Trophoblast cell (in vitro differentiated cells and primary cell): Measurements from ENCODE around the gene MAP4K4.
A peak's percentile ranks its signal among the peaks of the same experiment; 100 is the strongest.
"Not testable (repeated sequence)": the region's sequence is repeated elsewhere in the genome, so short reads cannot be mapped to it uniquely, and the experiment has no call there.

Experiments
- DNase-seq, 2 donors: peaks; one replicate each; pipeline ENCODE4 v3.0.0-alpha.2; 2016
- H2AFZ ChIP-seq: 2 replicates; pipeline ENCODE4 v1.6.1; 2013; ENCODE audit warnings: low read length, moderate library complexity, mild to moderate bottlenecking; ENCODE audit not compliant: insufficient read depth, poor library complexity
- H2AK5ac ChIP-seq: 2 replicates; pipeline ENCODE4 v1.6.1; 2013; ENCODE audit warnings: mild to moderate bottlenecking, low read length
- H2BK120ac ChIP-seq: 2 replicates; pipeline ENCODE4 v1.6.1; 2013; ENCODE audit warnings: low read length, mild to moderate bottlenecking, moderate library complexity; ENCODE audit not compliant: insufficient read depth, poor library complexity
- H2BK12ac ChIP-seq: 2 replicates; pipeline ENCODE4 v1.6.1; 2013; ENCODE audit warnings: mild to moderate bottlenecking, low read length, moderate library complexity
- H2BK5ac ChIP-seq: 2 replicates; pipeline ENCODE4 v1.6.1; 2013; ENCODE audit warnings: low read length, low read depth, moderate library complexity, mild to moderate bottlenecking; ENCODE audit not compliant: poor library complexity
- H3K14ac ChIP-seq: 2 replicates; pipeline ENCODE4 v1.6.1; 2013; ENCODE audit warnings: mild to moderate bottlenecking, low read length
- H3K18ac ChIP-seq: 2 replicates; pipeline ENCODE4 v1.6.1; 2013; ENCODE audit warnings: mild to moderate bottlenecking, low read length
- H3K23ac ChIP-seq: 2 replicates; pipeline ENCODE4 v1.6.1; 2013; ENCODE audit warnings: low read length
- H3K27ac ChIP-seq: 2 replicates; pipeline ENCODE4 v1.5.1; 2013; ENCODE audit warnings: low read depth, mild to moderate bottlenecking, inconsistent platforms, low read length, moderate library complexity
- H3K27me3 ChIP-seq: 2 replicates; pipeline ENCODE4 v1.6.1; 2013; ENCODE audit warnings: inconsistent platforms, mild to moderate bottlenecking, low read length, moderate library complexity; ENCODE audit not compliant: insufficient read depth
- H3K36me3 ChIP-seq, 2 experiments: 1 replicate in 1 of 2; 2 replicates in 1 of 2; pipeline ENCODE4 v1.6.1; 2013; ENCODE audit warnings: low read length in 2 of 2, mild to moderate bottlenecking in 2 of 2, moderate library complexity in 1 of 2; ENCODE audit not compliant: insufficient read depth in 2 of 2, control insufficient read depth in 1 of 2
- H3K4ac ChIP-seq: 2 replicates; pipeline ENCODE4 v1.6.1; 2013; ENCODE audit warnings: low read depth, mild to moderate bottlenecking, low read length, moderate library complexity
- H3K4me1 ChIP-seq, 2 experiments: 1 replicate in 1 of 2; 2 replicates in 1 of 2; pipeline ENCODE4 v1.6.1; 2013; ENCODE audit warnings: low read length in 2 of 2, mild to moderate bottlenecking in 2 of 2, moderate library complexity in 1 of 2; ENCODE audit not compliant: insufficient read depth in 2 of 2, control insufficient read depth in 1 of 2
- H3K4me2 ChIP-seq: 2 replicates; pipeline ENCODE4 v1.6.1; 2013; ENCODE audit warnings: inconsistent platforms, mild to moderate bottlenecking, low read length, moderate library complexity
- H3K4me3 ChIP-seq: 2 replicates; pipeline ENCODE4 v1.5.1; 2013; ENCODE audit warnings: mild to moderate bottlenecking, low read depth, low read length, inconsistent platforms
- H3K79me1 ChIP-seq: one replicate; pipeline ENCODE4 v1.6.1; 2013; ENCODE audit warnings: low read length
- H3K79me2 ChIP-seq: 2 replicates; pipeline ENCODE4 v1.6.1; 2013; ENCODE audit warnings: low read length, mild to moderate bottlenecking; ENCODE audit not compliant: control insufficient read depth, insufficient read depth, poor library complexity
- H3K9ac ChIP-seq: 2 replicates; pipeline ENCODE4 v1.6.1; 2013; ENCODE audit warnings: mild to moderate bottlenecking, low read length
- H3K9me3 ChIP-seq: 2 replicates; pipeline ENCODE4 v1.6.1; 2013; ENCODE audit warnings: low read depth, mild to moderate bottlenecking, control low read depth, inconsistent platforms, low read length; ENCODE audit not compliant: insufficient read depth
- H4K12ac ChIP-seq: 2 replicates; pipeline ENCODE4 v1.6.1; 2013; ENCODE audit warnings: low read depth, mild to moderate bottlenecking, low read length, moderate library complexity
- H4K8ac ChIP-seq: 2 replicates; pipeline ENCODE4 v1.6.1; 2013; ENCODE audit warnings: low read depth, mild to moderate bottlenecking, low read length, moderate library complexity
- H4K91ac ChIP-seq: one replicate; pipeline ENCODE4 v1.6.1; 2013; ENCODE audit warnings: low read depth, mild to moderate bottlenecking, low read length, moderate library complexity
- WGBS: extraction: QIAGEN DNeasy Blood & Tissue Kit; methylation state at CpG from one replicate; pipeline ENCODE4 v1.1.7; 2013; ENCODE audit warnings: missing lambda C conversion rate; ENCODE audit not compliant: insufficient read length, insufficient coverage; ENCODE audit errors: extremely low coverage; 5-methylcytosine and 5-hydroxymethylcytosine counted together

The MAP4K4 gene

GRCh38 chr2:101769726-101770125 is 72.2 kb downstream of the MAP4K4 start:
- not testable (repeated sequence) for H3K36me3 ChIP-seq

GRCh38 chr2:101770726-101771125 is 73.2 kb downstream of the MAP4K4 start:
- Histone ChIP-seq H3K4me2 (peak overlapping the region; percentile 36), H2BK120ac (no peak overlapping the region), H3K9me3 (no peaks in the 10 kb centered on the region), H2AFZ (no peak overlapping the region), H3K4me3 (no peak overlapping the region), H3K9ac (no peak overlapping the region), H3K4me1 (peaks cover 21 to 33% of the 10 kb centered on the region in 2 experiments), H3K14ac (no peak overlapping the region), H3K79me1 (peaks cover 2% of the 10 kb centered on the region), H3K4ac (no peak overlapping the region), H4K12ac (no peak overlapping the region), H4K91ac (no peak overlapping the region), H2BK5ac (no peak overlapping the region), H3K23ac (no peak overlapping the region), H4K8ac (no peak overlapping the region), H3K27me3 (no peaks in the 10 kb centered on the region), H3K27ac (no peak overlapping the region), H2BK12ac (no peak overlapping the region), H2AK5ac (no peak overlapping the region), H3K79me2 (peaks cover 18% of the 10 kb centered on the region), H3K36me3 (no peaks in the 10 kb centered on the region), H3K18ac (no peak overlapping the region)
- DNase-seq: peak; percentile 82 to 96
- no CpG with 5 or more reads among the region's 2 CpGs for WGBS

More at GRCh38 chr2:101769726-101770125, 72.2 kb downstream of the MAP4K4 start:
- H3K79me1 ChIP-seq, DNase-seq, H3K18ac ChIP-seq, H2BK12ac ChIP-seq, H3K4me3 ChIP-seq, H3K23ac ChIP-seq, H3K9ac ChIP-seq, H3K9me3 ChIP-seq, H4K12ac ChIP-seq, H2AK5ac ChIP-seq, H2BK120ac ChIP-seq, H4K91ac ChIP-seq, H4K8ac ChIP-seq, H3K27me3 ChIP-seq, H3K14ac ChIP-seq, H2BK5ac ChIP-seq, H2AFZ ChIP-seq, H3K4me2 ChIP-seq, H3K27ac ChIP-seq: not testable (repeated sequence)
- WGBS: no CpG with 5 or more reads among the region's 3 CpGs
- peak overlapping the region; percentile 44 for H3K4ac ChIP-seq
- peaks cover 15 to 25% of the 10 kb centered on the region in 2 experiments for H3K4me1 ChIP-seq
- H3K79me2 ChIP-seq: peaks cover 17% of the 10 kb centered on the region

GRCh38 chr2:101771227-101771902 is 73.9 kb downstream of the MAP4K4 start:
- Histone ChIP-seq H4K91ac (no peak overlapping the region), H3K18ac (no peak overlapping the region), H2BK120ac (no peak overlapping the region), H2AFZ (no peak overlapping the region), H2AK5ac (no peak overlapping the region), H4K12ac (no peak overlapping the region), H3K9ac (peak overlapping the region; percentile 21), H2BK12ac (no peak overlapping the region), H3K79me2 (peaks cover 17% of the 10 kb centered on the region), H3K36me3 (no peaks in the 10 kb centered on the region), H3K4me2 (peak overlapping the region; percentile 36), H3K4me1 (peaks cover 22 to 32% of the 10 kb centered on the region in 2 experiments), H3K23ac (no peak overlapping the region), H3K27ac (no peak overlapping the region), H3K27me3 (no peaks in the 10 kb centered on the region), H3K9me3 (no peaks in the 10 kb centered on the region), H3K4me3 (no peak overlapping the region), H3K4ac (peak overlapping the region; percentile 23), H3K79me1 (peaks cover 2% of the 10 kb centered on the region), H2BK5ac (no peak overlapping the region), H4K8ac (no peak overlapping the region), H3K14ac (no peak overlapping the region)
- WGBS: no CpG with 5 or more reads among the region's 5 CpGs
- no peak for DNase-seq

GRCh38 chr2:101771910-101772321 is 74.4 kb downstream of the MAP4K4 start:
- no peak overlapping the region for H4K8ac ChIP-seq
- H2BK12ac ChIP-seq: no peak overlapping the region
- H3K27ac ChIP-seq: no peak overlapping the region
- H3K18ac ChIP-seq: no peak overlapping the region
- no peak overlapping the region for H3K9ac ChIP-seq
- H3K4me3 ChIP-seq: no peak overlapping the region
- no peak overlapping the region for H2BK5ac ChIP-seq
- no peak overlapping the region for H4K91ac ChIP-seq
- no peak overlapping the region for H2AK5ac ChIP-seq
- H3K79me1 ChIP-seq: peaks cover 2% of the 10 kb centered on the region
- no peak overlapping the region for H3K4me2 ChIP-seq
- H3K27me3 ChIP-seq: no peaks in the 10 kb centered on the region
- WGBS: no CpG with 5 or more reads among the region's 2 CpGs
- no peak overlapping the region for H2BK120ac ChIP-seq
- no peak overlapping the region for H3K14ac ChIP-seq
- H2AFZ ChIP-seq: no peak overlapping the region
- H3K36me3 ChIP-seq: no peaks in the 10 kb centered on the region
- H3K4ac ChIP-seq: peak overlapping the region; percentile 23
- H4K12ac ChIP-seq: no peak overlapping the region
- H3K23ac ChIP-seq: no peak overlapping the region
- no peak for DNase-seq
- H3K9me3 ChIP-seq: no peaks in the 10 kb centered on the region
- peaks cover 22 to 29% of the 10 kb centered on the region in 2 experiments for H3K4me1 ChIP-seq
- peaks cover 17% of the 10 kb centered on the region for H3K79me2 ChIP-seq
